K562 (cell line): ENCODE results near the gene DYDC1.

ENCODE experiments used
- ATF4 ChIP-seq: fragments of 450-650 bp; formaldehyde crosslinking; IDR thresholded peaks from 2 replicates; pipeline ENCODE4 v1.4.0; 2022; ENCODE audit warnings: mild to moderate bottlenecking, moderate library complexity
- CHD2 ChIP-seq: IDR thresholded peaks from 2 replicates; pipeline ENCODE4 v1.6.1; 2011; ENCODE audit warnings: low read depth, low read length
- CTCF ChIP-seq, 3 experiments: IDR thresholded peaks in 2 of 3; conservative IDR thresholded peaks in 1 of 3; 2 replicates each; pipeline ENCODE4 v1.5.1; 2011 to 2012; ENCODE audit warnings: low read length in 3 of 3, mild to moderate bottlenecking in 3 of 3, control low read depth in 2 of 3, improper control_type of control experiment in 1 of 3, inconsistent platforms in 1 of 3, low read depth in 1 of 3, mixed read lengths in 1 of 3, moderate library complexity in 1 of 3; ENCODE audit not compliant: insufficient read depth in 2 of 3
- EGR1 ChIP-seq: fragments of 450-650 bp; conservative IDR thresholded peaks from 2 replicates; pipeline ENCODE4 v1.6.1; 2017; ENCODE audit warnings: mild to moderate bottlenecking
- EP300 ChIP-seq: IDR thresholded peaks from 2 replicates; pipeline ENCODE4 v1.6.1; 2012; ENCODE audit warnings: low read length, improper control_type of control experiment
- HCFC1 ChIP-seq: IDR thresholded peaks from 2 replicates; pipeline ENCODE4 v1.6.1; 2012; ENCODE audit warnings: low read depth, low read length, improper control_type of control experiment
- JUND ChIP-seq, 2 experiments: IDR thresholded peaks; 2 replicates in 1 of 2; 3 replicates in 1 of 2; pipeline ENCODE4 v1.6.1; 2011; ENCODE audit warnings: borderline replicate concordance in 2 of 2, low read depth in 2 of 2, low read length in 2 of 2, improper control_type of control experiment in 1 of 2, missing biosample characterization in 1 of 2, missing genetic modification characterization in 1 of 2, missing genetic modification reagents in 1 of 2
- MNT ChIP-seq, 2 experiments: fragments of 450-650 bp; conservative IDR thresholded peaks; 2 replicates each; pipeline ENCODE4 v1.6.1; 2017; ENCODE audit warnings: mild to moderate bottlenecking in 2 of 2, moderate library complexity in 2 of 2
- NRF1 ChIP-seq, 2 experiments: fragments of 450-650 bp; IDR thresholded peaks in 1 of 2; conservative IDR thresholded peaks in 1 of 2; 2 replicates each; pipeline ENCODE4 v1.6.1; 2014; ENCODE audit warnings: mild to moderate bottlenecking in 2 of 2
- PTBP1 ChIP-seq: fragments of 200-400 bp; formaldehyde crosslinking; IDR thresholded peaks from 2 replicates; pipeline ENCODE4 v1.6.1; 2017; ENCODE audit warnings: low read depth, low read length
- RBM25 ChIP-seq: fragments of 200-400 bp; formaldehyde crosslinking; IDR thresholded peaks from 2 replicates; pipeline ENCODE4 v1.6.1; 2018; ENCODE audit warnings: low read length, low read depth, moderate library complexity; ENCODE audit not compliant: severe bottlenecking
- TAF1 ChIP-seq: IDR thresholded peaks from 2 replicates; pipeline ENCODE4 v1.6.1; 2011; ENCODE audit warnings: mild to moderate bottlenecking, low read length, moderate library complexity; ENCODE audit not compliant: insufficient read depth, control insufficient read depth, severe bottlenecking; ENCODE audit errors: extremely low read depth
- ZNF785 ChIP-seq: fragments of 250-450 bp; sonication (Bioruptor Pico); IDR thresholded peaks from 2 replicates; pipeline ENCODE4 v1.4.0; 2020; ENCODE audit warnings: mild to moderate bottlenecking
- TF ChIP-seq, protein P1 (sequence below): fragments of 250-450 bp; sonication (Bioruptor Pico); IDR thresholded peaks from 2 replicates; pipeline ENCODE4 v1.8.0; 2021; ENCODE audit warnings: borderline replicate concordance, mild to moderate bottlenecking, moderate library complexity; ENCODE audit not compliant: poor library complexity, severe bottlenecking

GRCh38 chr10:80351220-80351619 lies 5.3 kb downstream of the DYDC1 start:
- no peak for TF ChIP-seq HCFC1
- TF ChIP-seq TAF1, result no peak
- no peak for TF ChIP-seq JUND (IDR thresholded peaks at IDR 0.05; ENCODE audit: borderline replicate concordance, low read depth, low read length)
- TF ChIP-seq JUND (tag; IDR thresholded peaks at IDR 0.05; ENCODE audit: borderline replicate concordance, low read depth, low read length), result no peak
- no peak for TF ChIP-seq NRF1 (conservative IDR thresholded peaks at IDR 0.05 in 1 of 2, IDR thresholded peaks at IDR 0.05 in 1 of 2)
- no peak for TF ChIP-seq CTCF (IDR thresholded peaks at IDR 0.05 in 2 of 3, conservative IDR thresholded peaks at IDR 0.05 in 1 of 3; ENCODE audit: insufficient read depth in 2 of 3, low read depth in 1 of 3, low read length in 3 of 3)
- TF ChIP-seq ATF4, result no peak
- TF ChIP-seq EGR1, result no peak
- TF ChIP-seq EP300, result no peak
- no peak for TF ChIP-seq PTBP1
- no peak for TF ChIP-seq CHD2
- TF ChIP-seq, protein P1, sequence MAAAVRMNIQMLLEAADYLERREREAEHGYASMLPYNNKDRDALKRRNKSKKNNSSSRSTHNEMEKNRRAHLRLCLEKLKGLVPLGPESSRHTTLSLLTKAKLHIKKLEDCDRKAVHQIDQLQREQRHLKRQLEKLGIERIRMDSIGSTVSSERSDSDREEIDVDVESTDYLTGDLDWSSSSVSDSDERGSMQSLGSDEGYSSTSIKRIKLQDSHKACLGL, result no peak
- no peak for TF ChIP-seq MNT (conservative IDR thresholded peaks at IDR 0.05)
- TF ChIP-seq ZNF785 (CRISPR knock-in tag), result no peak
- no peak for TF ChIP-seq RBM25
